Fibroblast of lung (primary cell): ENCODE data around the gene CORO1C.

Experiments
- CTCF ChIP-seq, 2 donors: IDR thresholded peaks in 1 of 2; conservative IDR thresholded peaks in 1 of 2; 1 replicate in 1 of 2; 2 replicates in 1 of 2; pipeline ENCODE4 v1.5.1; 2011 to 2012; ENCODE audit warnings: low read length in 2 of 2, control low read depth in 1 of 2, inconsistent platforms in 1 of 2, low read depth in 1 of 2, mild to moderate bottlenecking in 1 of 2
- EZH2 ChIP-seq: IDR thresholded peaks from 2 replicates; pipeline ENCODE4 v1.5.1; 2012; ENCODE audit warnings: low read length, control low read depth, mild to moderate bottlenecking; ENCODE audit errors: missing control alignments

DNA sequence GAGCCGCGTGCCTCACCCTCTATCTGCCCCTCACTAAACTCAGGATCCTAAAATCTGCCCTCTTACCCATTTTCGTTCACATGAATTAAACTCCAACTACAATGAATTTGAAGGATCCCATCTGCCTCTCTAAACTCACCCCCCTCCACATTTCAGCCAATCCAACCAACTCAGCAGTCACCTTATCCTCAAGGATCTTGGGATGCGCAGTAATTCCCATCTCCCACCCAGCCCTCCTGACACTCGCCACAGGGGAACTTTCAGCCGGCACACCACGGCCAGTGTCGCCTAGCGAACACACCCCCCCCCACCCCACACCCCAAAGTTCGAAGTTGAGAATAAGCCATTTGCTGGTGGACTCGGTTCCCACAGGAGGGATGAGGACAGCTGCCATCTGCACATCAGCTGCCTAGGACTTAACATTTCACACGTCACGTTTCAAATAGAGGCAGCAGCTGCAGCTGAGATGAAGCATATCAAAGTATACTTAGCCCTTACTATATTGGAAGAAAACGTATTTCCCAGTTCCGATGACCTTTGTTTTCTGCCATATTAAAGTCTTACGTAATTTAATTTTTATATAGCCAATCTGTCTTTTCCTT lies 88.9 kb downstream of the CORO1C start:
- no peak for TF ChIP-seq CTCF (conservative IDR thresholded peaks at IDR 0.05 in 1 of 2, IDR thresholded peaks at IDR 0.05 in 1 of 2; ENCODE audit: low read depth in 1 of 2, low read length in 2 of 2)
- TF ChIP-seq EZH2, result no peak
